Measurements from ENCODE around the gene NAA40.

Gene NAA40

DNA sequence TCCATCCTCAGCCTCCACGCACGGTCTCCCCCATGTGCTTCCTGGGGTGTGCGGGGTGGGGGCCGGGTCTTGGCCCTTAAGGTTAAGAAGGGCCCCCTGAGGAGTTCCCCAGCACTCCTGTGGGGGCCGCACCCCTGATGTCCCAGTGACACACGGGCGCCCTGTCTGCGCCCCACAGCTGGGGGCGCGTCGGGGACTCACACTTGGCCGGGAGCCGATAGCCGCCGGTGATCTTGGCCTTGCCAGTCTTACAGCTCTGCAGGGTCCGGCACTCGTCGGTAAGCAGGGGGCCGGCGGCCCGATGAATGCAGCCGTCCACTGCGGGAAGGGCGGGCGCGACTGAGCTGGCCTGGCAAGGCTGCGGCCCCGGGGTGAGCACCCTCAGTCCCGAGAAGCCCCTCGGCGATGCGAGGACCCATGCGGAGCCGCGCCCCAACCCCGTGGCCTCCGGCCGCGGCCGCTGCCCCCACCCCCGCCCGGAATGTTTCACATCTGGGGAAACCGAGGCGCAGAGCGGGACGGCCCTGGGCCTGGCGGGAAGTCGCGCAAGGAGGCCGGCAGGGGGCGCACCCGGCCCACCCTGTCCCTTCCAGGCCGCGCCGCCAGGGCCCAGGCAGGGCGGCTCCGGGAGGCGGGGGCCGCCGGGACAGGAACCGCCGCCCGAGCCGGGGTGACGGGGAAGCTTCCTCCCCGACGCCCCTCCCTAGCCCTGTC is 61.4 kb downstream of the NAA40 start:
- intact Hi-C loops (cut with DNase I), result loop anchor here (2.0 kb wide), 1 partner anchor 153 kb away; no protein-coding TSS in a partner anchor
- DNase-seq, result peak in 41 of 42 donors; percentile 40 to 90 (median 79)

DNA sequence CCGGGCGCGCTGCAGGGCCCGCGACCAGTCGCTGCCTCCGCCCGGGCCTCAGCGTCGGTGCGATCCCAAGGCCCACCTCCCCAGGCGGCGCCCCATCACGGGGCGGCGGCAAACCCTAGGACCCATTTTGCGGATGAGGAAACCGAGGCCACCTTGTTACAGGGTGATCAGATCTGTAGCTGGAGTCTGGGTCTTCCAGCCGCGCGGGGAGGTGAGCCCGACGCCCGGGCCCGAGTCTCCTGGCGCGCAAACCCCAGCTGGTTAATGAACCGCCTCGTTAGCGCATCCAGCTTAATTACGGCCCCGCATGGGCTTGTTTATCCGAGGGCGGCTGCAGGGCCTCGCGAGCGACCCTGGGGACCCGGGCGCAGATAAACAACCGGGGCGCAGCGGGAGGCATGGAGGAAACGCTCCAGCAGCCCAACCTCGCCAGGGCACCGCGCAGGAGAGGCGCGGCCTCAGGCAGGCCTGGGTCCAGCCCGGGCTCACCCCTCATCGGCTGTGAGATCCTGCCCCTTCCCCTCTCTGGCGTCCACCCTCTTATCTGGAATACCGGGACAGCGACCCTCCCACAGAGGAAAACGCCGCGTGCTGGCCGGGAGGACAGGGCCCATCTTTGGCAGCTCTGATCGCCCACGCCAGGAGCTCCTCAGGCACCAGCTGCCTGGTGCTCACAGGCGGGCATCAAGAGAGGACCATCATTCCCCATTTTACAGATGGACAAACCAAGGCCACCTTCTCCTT is 62.1 kb downstream of the NAA40 start:
- intact Hi-C loops (cut with DNase I), result loop anchor here (2.0 kb wide), 1 partner anchor 152 kb away; no protein-coding TSS in a partner anchor
- no peak for DNase-seq

DNA sequence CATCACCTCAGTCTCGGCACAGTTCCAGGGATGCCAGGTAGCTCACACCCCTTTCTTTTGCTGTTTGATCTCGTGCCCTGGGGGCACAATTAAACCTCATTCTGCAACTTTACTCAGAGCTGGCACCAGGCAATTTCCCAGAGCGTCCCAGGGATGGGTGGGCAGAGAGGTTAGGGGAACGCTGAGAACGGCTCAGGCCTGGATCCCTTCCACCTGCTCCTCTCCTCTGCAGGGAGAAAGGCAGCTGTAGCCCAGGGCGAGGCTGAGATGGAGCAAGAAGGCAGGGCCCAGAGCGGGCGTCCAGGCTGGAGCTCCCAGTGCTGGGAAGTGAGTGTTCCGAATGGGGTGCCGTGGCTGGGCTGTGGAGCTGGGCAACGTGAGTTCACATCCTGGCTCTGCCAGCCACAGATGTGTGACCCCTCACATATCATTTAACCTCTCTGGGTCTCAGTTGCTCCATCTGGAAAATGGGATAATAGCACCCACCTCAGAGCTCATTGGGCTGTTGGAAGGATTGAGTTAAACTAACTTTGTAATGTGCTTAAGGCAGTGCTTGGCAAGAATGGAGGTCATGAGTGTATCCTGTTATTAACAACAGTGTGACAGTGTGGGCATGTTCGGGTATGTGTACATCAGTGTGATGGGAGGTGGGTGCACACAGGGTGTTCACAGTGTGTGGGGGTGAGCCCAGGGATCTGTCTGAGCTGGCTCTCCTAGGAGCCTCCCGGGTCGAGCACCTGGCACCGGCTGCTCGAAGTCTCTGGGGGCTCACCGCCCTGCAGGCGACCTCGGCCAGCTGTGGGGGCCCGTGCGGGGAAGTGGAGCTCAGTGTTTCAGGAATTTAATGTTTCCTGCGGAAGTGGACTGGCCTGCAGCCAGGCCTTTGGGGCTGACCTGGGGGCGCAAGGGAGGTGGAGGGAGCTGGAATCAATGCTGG is 63.0 kb downstream of the NAA40 start:
- DNase-seq, result peak in 14 of 42 donors; percentile 29 to 82 (median 54)
- intact Hi-C loops (cut with DNase I), result loop anchor here (2.0 kb wide), 1 partner anchor 151 kb away; no protein-coding TSS in a partner anchor

DNA sequence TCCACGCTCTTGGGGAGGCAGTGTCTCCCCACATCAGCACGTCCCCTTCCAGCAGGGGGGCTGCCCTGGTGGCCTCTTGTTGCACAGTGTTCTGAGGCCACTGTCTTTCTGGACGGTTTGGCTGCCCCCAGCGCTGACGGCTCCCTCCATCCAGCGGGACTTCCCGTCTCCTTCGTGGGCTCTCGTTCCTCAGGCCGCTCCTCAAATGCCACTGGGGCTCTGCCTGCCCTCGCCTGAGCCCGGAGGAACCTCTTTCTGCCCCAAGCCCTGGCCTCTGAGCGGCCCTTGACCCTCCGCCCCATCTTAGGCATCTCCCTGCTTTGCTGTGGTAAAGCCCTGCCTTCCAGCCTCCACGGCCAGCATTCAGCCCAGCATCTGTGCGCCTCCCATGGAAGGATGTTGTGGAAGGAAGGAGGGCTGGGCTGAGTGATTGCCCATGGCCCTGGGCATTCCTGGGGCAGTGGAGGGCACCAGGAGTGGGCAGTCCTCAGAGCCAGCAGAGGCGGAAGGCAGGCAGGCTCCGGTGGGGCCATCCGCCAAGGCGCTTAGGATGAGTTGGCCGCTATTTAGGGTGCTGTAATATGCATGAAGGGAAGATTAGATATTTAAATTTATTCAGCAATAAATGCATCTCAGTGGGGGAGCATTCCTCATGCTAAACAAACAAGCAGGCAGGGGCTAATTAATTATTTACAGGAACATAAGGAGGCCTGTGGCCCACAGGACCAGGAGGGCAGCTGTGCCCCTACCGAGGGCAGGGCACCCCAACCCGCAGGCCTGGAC is 65.2 kb downstream of the NAA40 start:
- intact Hi-C loops (cut with DNase I), result no loop called here
- no peak for DNase-seq

DNA sequence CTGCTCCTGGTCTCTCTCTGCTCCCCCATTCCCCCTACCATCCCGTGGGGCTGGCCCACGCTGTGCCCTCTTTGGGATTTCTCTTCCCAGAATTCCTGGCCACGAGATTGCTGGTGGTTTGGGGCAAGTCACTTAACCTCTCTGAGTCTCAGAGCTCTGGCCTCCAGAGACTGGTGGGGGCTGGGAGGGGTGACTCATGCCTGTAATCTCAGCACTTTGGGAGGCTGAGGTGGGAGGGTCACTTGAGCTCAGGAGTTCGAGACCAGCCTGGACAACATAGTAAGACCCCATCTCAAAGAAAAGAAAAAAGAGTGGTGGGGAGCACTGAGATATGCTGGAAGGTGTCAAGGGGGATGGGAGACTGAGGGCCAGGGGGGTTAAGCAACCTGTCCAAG is 65.8 kb downstream of the NAA40 start:
- intact Hi-C loops (cut with DNase I), result no loop called here
- no peak for DNase-seq

DNA sequence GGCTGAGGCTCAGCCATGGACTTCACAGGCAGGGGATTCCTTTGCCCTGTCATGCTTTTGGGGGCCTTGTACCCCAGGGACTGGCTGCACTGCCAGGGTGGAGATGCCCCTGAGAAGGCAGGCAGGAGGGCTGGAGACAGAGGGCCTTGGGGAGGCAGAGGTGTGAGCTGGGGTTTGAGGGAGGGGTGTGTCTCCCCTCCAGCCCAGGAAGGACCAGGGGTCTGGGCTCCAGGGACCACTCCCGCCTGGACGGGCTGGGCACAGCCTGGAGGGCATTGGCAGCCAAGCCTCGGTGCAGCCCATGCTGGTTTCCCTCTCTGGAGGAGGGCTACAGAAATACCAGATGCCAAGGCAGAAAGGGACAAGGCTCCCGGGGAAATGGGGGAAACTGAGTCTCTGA is 66.9 kb downstream of the NAA40 start:
- intact Hi-C loops (cut with DNase I), result no loop called here

DNA sequence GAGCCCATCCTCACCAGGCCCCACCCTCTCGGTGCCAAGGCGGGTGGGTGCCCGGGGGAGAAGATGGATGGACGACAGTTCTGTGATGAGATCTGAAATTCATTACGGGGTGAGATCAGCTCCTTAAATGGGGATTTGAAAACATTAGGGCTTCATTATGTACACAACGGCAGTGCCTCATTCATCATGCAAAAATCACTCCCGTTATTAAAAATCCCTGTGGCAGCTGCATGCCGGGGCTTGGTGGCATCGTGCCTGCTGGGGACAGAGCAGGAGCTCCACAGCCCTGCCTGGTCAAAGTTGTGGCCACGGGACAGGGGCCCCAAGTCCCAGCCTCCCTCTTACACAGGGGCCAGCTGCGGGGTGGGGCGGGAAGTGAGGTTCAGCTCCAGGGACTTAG is 67.6 kb downstream of the NAA40 start:
- no peak for DNase-seq
- intact Hi-C loops (cut with DNase I), result no loop called here

More for the DNA sequence above, 66.9 kb downstream of the NAA40 start:
- no peak for DNase-seq

Data from head of caudate nucleus (tissue), 42 donors.